HCT116 (cell line): Measurements from ENCODE around the gene BBLN. TPM values are rescaled to one million over a fixed set of nuclear protein-coding genes. Genes with fewer than 3 reads are reported as not detected.

ENCODE experiments used
- ATAC-seq: fragments of 200-7000 bp; cut with Tn5 transposase; 2 replicates; pipeline ENCODE4 v1.9.1; 2020; ENCODE audit warnings: mild to moderate bottlenecking, moderate library complexity
- BruUV-seq: library from RNA; stranded (reverse); fragments of 400-500 nt; replicated peaks from 2 replicates; lab custom pipeline; 2021; lab: Mats Ljungman, UMichigan
- CTCF ChIA-PET: fragments of 300-600 bp; sonication (Branson Sonifier 250); formaldehyde crosslinking; loops from one replicate; lab custom pipeline; 2021; ENCODE audit warnings: antibody characterized with exemption; lab: Charles Lee
- POLR2A ChIA-PET: fragments of 300-600, 350-600 bp; sonication (Branson Sonifier 250); formaldehyde crosslinking; loops from one replicate; lab custom pipeline; 2021; ENCODE audit warnings: antibody characterized with exemption; lab: Charles Lee
- RAD21 ChIA-PET, 2 experiments: fragments of 300-600 bp; sonication (Branson Sonifier 250); formaldehyde crosslinking; loops; one replicate each; lab custom pipeline; 2023; ENCODE audit warnings: low total read pairs in 2 of 2; ENCODE audit not compliant: uncharacterized antibody in 2 of 2, unreplicated experiment in 2 of 2, low non-redundant PET in 1 of 2; lab: Charles Lee
- DNase-seq: peaks from one replicate; pipeline ENCODE4 v3.0.0-alpha.2; 2010; ENCODE audit warnings: low read depth, low spot score
- H2AFZ ChIP-seq: fragments of 200-600 bp; shearing (Covaris generic), sonication (generic); 2 replicates; pipeline ENCODE4 v1.6.1; 2017; ENCODE audit warnings: low read depth, mixed run types, mixed read lengths, antibody characterized with exemption, low read length; ENCODE audit not compliant: poor library complexity, severe bottlenecking
- H3K27ac ChIP-seq: 2 replicates; pipeline ENCODE4 v1.5.1; 2012; ENCODE audit warnings: low read depth, low read length
- H3K27me3 ChIP-seq: fragments of 200-600 bp; sonication (generic); 2 replicates; pipeline ENCODE4 v1.6.1; 2016; ENCODE audit warnings: mixed run types, low read length, mixed read lengths; ENCODE audit not compliant: insufficient read depth
- H3K36me3 ChIP-seq, 2 experiments: fragments of 200-500 bp in 1 of 2; fragments of 200-600 bp in 1 of 2; sonication (Bioruptor generic) in 1 of 2; sonication (generic) in 1 of 2; 2 replicates each; pipeline versions ENCODE4 v1.5.1 to v1.6.1; 2014 to 2016; ENCODE audit warnings: low read length in 2 of 2, inconsistent platforms in 1 of 2, mixed read lengths in 1 of 2, mixed run types in 1 of 2; ENCODE audit not compliant: insufficient read depth in 2 of 2, control insufficient read depth in 1 of 2
- H3K4me1 ChIP-seq, 2 experiments: fragments of 200-600 bp in 1 of 2; sonication (generic) in 1 of 2; 2 replicates each; pipeline versions ENCODE4 v1.5.1 to v1.6.1; 2012 to 2017; ENCODE audit warnings: low read length in 2 of 2, inconsistent platforms in 1 of 2, mild to moderate bottlenecking in 1 of 2, mixed read lengths in 1 of 2, mixed run types in 1 of 2, moderate library complexity in 1 of 2; ENCODE audit not compliant: insufficient read depth in 2 of 2, control insufficient read depth in 1 of 2
- H3K4me2 ChIP-seq: fragments of 200-600 bp; sonication (generic); 2 replicates; pipeline ENCODE4 v1.6.1; 2017; ENCODE audit warnings: mixed run types, low read length, mixed read lengths
- H3K4me3 ChIP-seq, 2 experiments: fragments of 200-600 bp in 1 of 2; sonication (generic) in 1 of 2; replicated peaks in 1 of 2; 2 replicates each; pipeline ENCODE4 v1.5.1; 2011 to 2016; ENCODE audit warnings: low read length in 2 of 2, control low read depth in 1 of 2, low read depth in 1 of 2, mild to moderate bottlenecking in 1 of 2, mixed read lengths in 1 of 2, mixed run types in 1 of 2
- H3K79me2 ChIP-seq: fragments of 200-600 bp; sonication (generic); 2 replicates; pipeline ENCODE4 v1.6.1; 2017; ENCODE audit warnings: mild to moderate bottlenecking, mixed run types, low read length, moderate library complexity, mixed read lengths; ENCODE audit not compliant: insufficient read depth
- H3K9ac ChIP-seq: fragments of 200-600 bp; sonication (generic); 2 replicates; pipeline ENCODE4 v1.6.1; 2016; ENCODE audit warnings: low read length, mixed read lengths
- H3K9me2 ChIP-seq: fragments of 200-600 bp; sonication (generic), shearing (Covaris generic); 2 replicates; pipeline ENCODE4 v1.6.1; 2017; ENCODE audit warnings: mixed run types, mild to moderate bottlenecking, moderate library complexity; ENCODE audit not compliant: insufficient read depth
- H3K9me3 ChIP-seq, 2 experiments: fragments of 200-500 bp in 1 of 2; fragments of 200-600 bp in 1 of 2; sonication (Bioruptor generic) in 1 of 2; sonication (generic) in 1 of 2; 2 replicates each; pipeline ENCODE4 v1.6.1; 2014 to 2017; ENCODE audit warnings: low read length in 2 of 2, mixed read lengths in 2 of 2, inconsistent platforms in 1 of 2, low read depth in 1 of 2, mild to moderate bottlenecking in 1 of 2, mixed run types in 1 of 2, moderate library complexity in 1 of 2; ENCODE audit not compliant: control insufficient read depth in 1 of 2, insufficient read depth in 1 of 2
- H4K20me1 ChIP-seq: fragments of 200-600 bp; sonication (generic), shearing (Covaris generic); 2 replicates; pipeline ENCODE4 v1.6.1; 2017; ENCODE audit warnings: mixed run types, mild to moderate bottlenecking, moderate library complexity; ENCODE audit not compliant: insufficient read depth
- ATF3 ChIP-seq: IDR thresholded peaks from 2 replicates; pipeline ENCODE4 v1.6.1; 2012
- ELF1 ChIP-seq: IDR thresholded peaks from 2 replicates; pipeline ENCODE4 v1.6.1; 2012; ENCODE audit warnings: low read depth, borderline replicate concordance
- JUND ChIP-seq: IDR thresholded peaks from 2 replicates; pipeline ENCODE4 v1.6.1; 2012
- POLR2AphosphoS5 ChIP-seq: IDR thresholded peaks from 2 replicates; pipeline ENCODE4 v1.6.1; 2011; ENCODE audit warnings: mild to moderate bottlenecking, low read depth, low read length, moderate library complexity
- REST ChIP-seq: IDR thresholded peaks from 2 replicates; pipeline ENCODE4 v1.6.1; 2012; ENCODE audit warnings: low read depth
- SP1 ChIP-seq: IDR thresholded peaks from 2 replicates; pipeline ENCODE4 v1.6.1; 2012; ENCODE audit warnings: low read depth
- YY1 ChIP-seq: IDR thresholded peaks from 2 replicates; pipeline ENCODE4 v1.6.1; 2011; ENCODE audit warnings: low read length, low read depth, moderate library complexity, mild to moderate bottlenecking; ENCODE audit not compliant: insufficient replicate concordance; ENCODE audit errors: extremely low read depth
- ZBTB33 ChIP-seq: IDR thresholded peaks from 2 replicates; pipeline ENCODE4 v1.6.1; 2011; ENCODE audit warnings: mild to moderate bottlenecking, low read length, moderate library complexity; ENCODE audit not compliant: insufficient replicate concordance; ENCODE audit errors: extremely low read depth
- intact Hi-C: fragments of 100-400 bp; cut with micrococcal nuclease; formaldehyde crosslinking; loops from 2 replicates; pipeline ENCODE4 v1.10.0; 2022
- total RNA-seq: library from RNA; stranded (reverse); gene quantifications from one replicate; pipeline ENCODE4 v1.2.1, GENCODE V29; 2021; ENCODE audit not compliant: unreplicated experiment

BBLN gene
- total RNA-seq, 1 experiment from 2014 or later = 119 TPM

- RAD21 ChIA-PET = no interaction called here
Measured at GRCh38 chr9:128193469-128194096, 33.5 kb downstream of the BBLN start.

More at GRCh38 chr9:128193469-128194096, 33.5 kb downstream of the BBLN start:
- CTCF ChIA-PET = interaction anchor here (0.6 to 1.7 kb wide), 3 partner anchors 10 to 25 kb away, joined by 3 to 5 read pairs (median 4); partner anchors contain the start of gene DNM1
- ATAC-seq = no peak
- no peaks in the 10 kb centered on the region for H3K9me3 ChIP-seq
- H3K79me2 ChIP-seq = peaks cover 20% of the 10 kb centered on the region
- H3K9me2 ChIP-seq = no peaks in the 10 kb centered on the region
- no peaks in the 10 kb centered on the region for H4K20me1 ChIP-seq
- H3K9ac ChIP-seq = peak overlapping the region; percentile 97
- no peak overlapping the region; a peak in 2 of 4 replicates for H3K4me3 ChIP-seq
- no peaks in the 10 kb centered on the region for H3K27me3 ChIP-seq
- peaks cover 16 to 33% of the 10 kb centered on the region in 2 experiments for H3K4me1 ChIP-seq
- H2AFZ ChIP-seq = no peak overlapping the region
- H3K4me2 ChIP-seq = peak overlapping the region; percentile 90
- peaks cover 0 to 4% of the 10 kb centered on the region in 2 experiments; a peak in 1 of 4 replicates for H3K36me3 ChIP-seq
- TF ChIP-seq ELF1 = no peak
- TF ChIP-seq ATF3 = no peak
- no peak for TF ChIP-seq YY1
- no peak for TF ChIP-seq REST
- no peak for TF ChIP-seq SP1
- TF ChIP-seq JUND = no peak
- TF ChIP-seq ZBTB33 = no peak
- no peak for TF ChIP-seq POLR2AphosphoS5
- intact Hi-C loops = loop anchor here (10.0 kb wide), 1 partner anchor 151 kb away; the partner anchor contains the start of gene SLC27A4
- POLR2A ChIA-PET = interaction anchor here (0.5 to 1.3 kb wide), 5 partner anchors 25 to 925 kb away, joined by 3 to 5 read pairs (median 3); partner anchors contain the start of gene BBLN
- no TSS peak for BruUV-seq
- H3K27ac ChIP-seq = peak overlapping the region; percentile 91
- DNase-seq = no peak
